Left renal cortex interstitium (tissue), 4 donors: ENCODE data around the gene RUFY4. TPM values are rescaled to one million over a fixed set of nuclear protein-coding genes. Genes with fewer than 3 reads are reported as not detected.
"Not testable (repeated sequence)": the region's sequence is repeated elsewhere in the genome, so short reads cannot be mapped to it uniquely, and the experiment has no call there.

Source experiments
- DNase-seq, 4 donors: peaks; one replicate each; pipeline ENCODE4 v3.0.0-alpha.2; 2013; ENCODE audit warnings: low read depth in 4 of 4, low spot score in 2 of 4, missing footprints in 1 of 4
- polyA plus RNA-seq, 4 donors: library from polyadenylated mRNA; unstranded; fragments of 120-200 nt; gene quantifications; one replicate each; pipeline ENCODE4 v1.2.1, GENCODE V29; 2013; ENCODE audit not compliant: insufficient read length in 4 of 4

Gene RUFY4
- polyA plus RNA-seq, 4 donors = 0.13 to 0.27 TPM; not detected in 2

- DNase-seq = no peak
Observed at GRCh38 chr2:218079943-218080913, 11.2 kb downstream of the RUFY4 start.

GRCh38 chr2:218081063-218081462 lies 12.0 kb downstream of the RUFY4 start:
- no peak for DNase-seq

- no peak for DNase-seq
Observed at GRCh38 chr2:218081695-218082094, 12.6 kb downstream of the RUFY4 start.

- DNase-seq = no peak
Observed at GRCh38 chr2:218082586-218083351, 13.7 kb downstream of the RUFY4 start.

- DNase-seq = no peak
Observed at GRCh38 chr2:218083352-218083676, 14.3 kb downstream of the RUFY4 start.

- DNase-seq = no peak
Observed at GRCh38 chr2:218086478-218086877, 17.4 kb downstream of the RUFY4 start.

- no peak for DNase-seq
Observed at GRCh38 chr2:218089259-218089658, 20.2 kb downstream of the RUFY4 start.

GRCh38 chr2:218091746-218092145 lies 22.7 kb downstream of the RUFY4 start:
- DNase-seq = no peak

GRCh38 chr2:218093879-218094278 lies 24.8 kb downstream of the RUFY4 start:
- no peak for DNase-seq

- DNase-seq = no peak
Observed at GRCh38 chr2:218095853-218096252, 26.8 kb downstream of the RUFY4 start.

GRCh38 chr2:218097975-218098374 lies 28.9 kb downstream of the RUFY4 start:
- no peak for DNase-seq

- not testable (repeated sequence) for DNase-seq
Observed at GRCh38 chr2:218108834-218109233, 39.8 kb downstream of the RUFY4 start.

- not testable (repeated sequence) for DNase-seq
Observed at GRCh38 chr2:218121789-218122188, 52.7 kb downstream of the RUFY4 start.

GRCh38 chr2:218122286-218122685 lies 53.2 kb downstream of the RUFY4 start:
- DNase-seq = not testable (repeated sequence)

GRCh38 chr2:218123986-218124385 lies 54.9 kb downstream of the RUFY4 start:
- DNase-seq = no peak

GRCh38 chr2:218125095-218125494 lies 56.0 kb downstream of the RUFY4 start:
- DNase-seq = no peak

- DNase-seq = no peak
Observed at GRCh38 chr2:218125626-218126080, 56.6 kb downstream of the RUFY4 start, which contains the start of gene CXCR2. TSS of gene CXCR2 (plus strand) at chr2:218126028. CDS start at chr2:218134802, 8,774 bp downstream.

- no peak for DNase-seq
Observed at GRCh38 chr2:218127929-218128455, 58.9 kb downstream of the RUFY4 start.

- DNase-seq = no peak
Observed at GRCh38 chr2:218128781-218129457, 59.9 kb downstream of the RUFY4 start.

- no peak for DNase-seq
Observed at GRCh38 chr2:218129458-218130135, 60.5 kb downstream of the RUFY4 start.
